ENCODE measurements around the gene LAMC3.

The LAMC3 gene

DNA sequence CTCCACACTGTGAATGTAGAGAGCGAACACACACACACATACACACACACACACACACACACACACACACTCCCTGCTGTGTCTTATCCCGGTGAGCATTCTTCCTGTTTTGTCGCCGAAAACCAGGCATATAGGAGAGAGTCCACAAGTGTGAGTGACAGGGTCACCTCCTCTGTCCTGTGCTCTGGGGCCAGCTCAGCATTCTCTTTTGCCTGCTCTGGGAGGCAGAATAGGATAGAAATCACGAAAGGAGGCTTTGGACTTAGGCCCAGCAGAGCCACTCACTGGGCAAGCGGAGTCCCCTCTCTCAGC is 3.0 kb downstream of the LAMC3 start:
- H3K36me3 ChIP-seq (replicated peaks), result no peaks in the 10 kb centered on the region
- H3K4me3 ChIP-seq (ENCODE audit: low read depth, low read length), result no peak overlapping the region
- DNase-seq, result no peak
- TF ChIP-seq, protein P1, sequence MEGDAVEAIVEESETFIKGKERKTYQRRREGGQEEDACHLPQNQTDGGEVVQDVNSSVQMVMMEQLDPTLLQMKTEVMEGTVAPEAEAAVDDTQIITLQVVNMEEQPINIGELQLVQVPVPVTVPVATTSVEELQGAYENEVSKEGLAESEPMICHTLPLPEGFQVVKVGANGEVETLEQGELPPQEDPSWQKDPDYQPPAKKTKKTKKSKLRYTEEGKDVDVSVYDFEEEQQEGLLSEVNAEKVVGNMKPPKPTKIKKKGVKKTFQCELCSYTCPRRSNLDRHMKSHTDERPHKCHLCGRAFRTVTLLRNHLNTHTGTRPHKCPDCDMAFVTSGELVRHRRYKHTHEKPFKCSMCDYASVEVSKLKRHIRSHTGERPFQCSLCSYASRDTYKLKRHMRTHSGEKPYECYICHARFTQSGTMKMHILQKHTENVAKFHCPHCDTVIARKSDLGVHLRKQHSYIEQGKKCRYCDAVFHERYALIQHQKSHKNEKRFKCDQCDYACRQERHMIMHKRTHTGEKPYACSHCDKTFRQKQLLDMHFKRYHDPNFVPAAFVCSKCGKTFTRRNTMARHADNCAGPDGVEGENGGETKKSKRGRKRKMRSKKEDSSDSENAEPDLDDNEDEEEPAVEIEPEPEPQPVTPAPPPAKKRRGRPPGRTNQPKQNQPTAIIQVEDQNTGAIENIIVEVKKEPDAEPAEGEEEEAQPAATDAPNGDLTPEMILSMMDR (IDR thresholded peaks at IDR 0.05; ENCODE audit: low read depth, low read length, missing control alignments), result no peak
- no peak overlapping the region for H3K27ac ChIP-seq
- H3K27me3 ChIP-seq (replicated peaks), result peaks cover 95% of the 10 kb centered on the region
- in situ Hi-C loops (cut with HindIII; ENCODE audit: low pct_ligation_motif_present, low sequenced_read_pairs), result no loop called here

GRCh38 chr9:131012396-131012917 is 3.5 kb downstream of the LAMC3 start:
- Histone ChIP-seq H3K36me3 (replicated peaks) (no peaks in the 10 kb centered on the region), H3K4me3 (ENCODE audit: low read depth, low read length) (no peak overlapping the region), H3K27ac (no peak overlapping the region), H3K27me3 (replicated peaks) (peaks cover 94% of the 10 kb centered on the region)
- DNase-seq, result no peak
- TF ChIP-seq, protein P1 (IDR thresholded peaks at IDR 0.05; ENCODE audit: low read depth, low read length, missing control alignments), result no peak
- in situ Hi-C loops (cut with HindIII; ENCODE audit: low pct_ligation_motif_present, low sequenced_read_pairs), result no loop called here

GRCh38 chr9:131013015-131013755 is 4.2 kb downstream of the LAMC3 start:
- TF ChIP-seq, protein P1 (IDR thresholded peaks at IDR 0.05; ENCODE audit: low read depth, low read length, missing control alignments), result no peak
- no peak for DNase-seq
- peak overlapping the region; percentile 20 for H3K27ac ChIP-seq
- H3K27me3 ChIP-seq (replicated peaks), result peaks cover 93% of the 10 kb centered on the region
- H3K36me3 ChIP-seq (replicated peaks), result no peaks in the 10 kb centered on the region
- H3K4me3 ChIP-seq (ENCODE audit: low read depth, low read length), result no peak overlapping the region
- in situ Hi-C loops (cut with HindIII; ENCODE audit: low pct_ligation_motif_present, low sequenced_read_pairs), result no loop called here

- Histone ChIP-seq H3K36me3 (replicated peaks) (no peaks in the 10 kb centered on the region), H3K27me3 (replicated peaks) (peaks cover 93% of the 10 kb centered on the region), H3K27ac (peak overlapping the region; percentile 20), H3K4me3 (ENCODE audit: low read depth, low read length) (no peak overlapping the region)
- in situ Hi-C loops (cut with HindIII; ENCODE audit: low pct_ligation_motif_present, low sequenced_read_pairs), result no loop called here
- DNase-seq, result no peak
- TF ChIP-seq, protein P1 (IDR thresholded peaks at IDR 0.05; ENCODE audit: low read depth, low read length, missing control alignments), result no peak
These were observed 5.0 kb downstream of the LAMC3 start for GRCh38 chr9:131013771-131014676.

DNA sequence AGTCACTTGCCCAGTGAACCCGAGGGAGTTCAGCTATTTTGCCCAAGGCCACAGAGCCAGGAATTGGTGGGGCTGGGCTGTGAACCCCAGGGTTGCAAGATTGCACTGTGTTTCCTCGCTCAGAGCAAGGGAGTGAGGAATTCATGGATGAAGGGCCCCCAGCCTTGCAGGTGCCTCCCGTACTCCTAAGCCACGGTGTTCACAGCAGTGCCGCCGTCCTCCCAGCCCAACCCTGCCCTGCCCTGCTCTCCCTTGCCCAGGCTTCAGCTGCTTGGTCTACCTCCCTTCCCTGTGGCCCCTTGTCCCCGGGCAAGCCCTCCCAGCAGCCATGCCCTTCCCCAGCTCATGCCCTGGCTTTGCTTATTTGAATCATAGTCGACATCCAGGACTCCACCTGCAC is 6.1 kb downstream of the LAMC3 start:
- Histone ChIP-seq H3K27ac (no peak overlapping the region), H3K36me3 (replicated peaks) (no peaks in the 10 kb centered on the region), H3K27me3 (replicated peaks) (peaks cover 87% of the 10 kb centered on the region), H3K4me3 (ENCODE audit: low read depth, low read length) (no peak overlapping the region)
- TF ChIP-seq, protein P1 (IDR thresholded peaks at IDR 0.05; ENCODE audit: low read depth, low read length, missing control alignments), result no peak
- in situ Hi-C loops (cut with HindIII; ENCODE audit: low pct_ligation_motif_present, low sequenced_read_pairs), result no loop called here
- no peak for DNase-seq

Data from brain microvascular endothelial cell (primary cell).